Pancreas (tissue), 10 donors: ENCODE data around the gene PPP2R2D. TPM values are rescaled to one million over a fixed set of nuclear protein-coding genes. Genes with fewer than 3 reads are reported as not detected.

Experiments used
- ATAC-seq, 4 donors: fragments of 200-7000 bp; cut with Tn5 transposase; one replicate each; pipeline versions ENCODE4 v1.8.0 to v1.9.1; 2020; ENCODE audit warnings: mild to moderate bottlenecking in 4 of 4, moderate library complexity in 4 of 4
- DNase-seq, 6 donors: peaks; one replicate each; pipeline ENCODE4 v3.0.0-alpha.2; 2020
- FAIRE-seq: peaks from 2 replicates; lab custom pipeline; 2012; peaks lifted over from hg19 to GRCh38; lab: Jason Lieb, UNC
- H3K27ac ChIP-seq, 4 donors: fragments of 200-600 bp; sonication (generic); 1 replicate in 3 of 4; 2 replicates in 1 of 4; pipeline versions ENCODE4 v1.5.0 to v1.8.0; 2020
- H3K27me3 ChIP-seq, 4 donors: fragments of 200-600 bp; one replicate each; pipeline ENCODE4 v1.8.0; 2021
- H3K36me3 ChIP-seq, 3 donors: fragments of 200-600 bp; sonication (generic) in 1 of 3; one replicate each; pipeline versions ENCODE4 v1.5.0 to v1.8.0; 2020 to 2021
- H3K4me1 ChIP-seq, 3 donors: fragments of 200-600 bp; one replicate each; pipeline ENCODE4 v1.8.0; 2021
- H3K4me3 ChIP-seq, 4 donors: fragments of 200-600 bp; sonication (generic) in 2 of 4; one replicate each; pipeline versions ENCODE4 v1.5.0 to v1.8.0; 2020 to 2021
- H3K9me3 ChIP-seq, 4 donors: fragments of 200-600 bp; one replicate each; pipeline ENCODE4 v1.8.0; 2021
- WGBS, 2 donors: extraction: QIAGEN DNeasy Blood & Tissue Kit; methylation state at CpG; one replicate each; pipeline ENCODE4 v1.1.7; 2013; 5-methylcytosine and 5-hydroxymethylcytosine counted together
- intact Hi-C, 3 donors: fragments of 100-400 bp; cut with DNase I; formaldehyde crosslinking; loops; one replicate each; pipeline versions ENCODE4 v1.11.1 to v1.14.2; 2022
- polyA plus RNA-seq, 2 donors: library from polyadenylated mRNA; stranded (reverse); fragments of 200-250 nt; gene quantifications; one replicate each; pipeline ENCODE4 v1.2.3, GENCODE V29; 2013
- total RNA-seq, 6 donors: library from RNA; stranded (reverse); fragmentation: NEBNext Ultra II Directional in 4 of 6; extraction: Animal tissue kit (Norgen Biotek cat#: 25700) in 4 of 6; gene quantifications; one replicate each; pipeline versions ENCODE4 v1.2.1 to v1.2.4, GENCODE V29; 2021 to 2023
- TF ChIP-seq, protein P1 (sequence below), 4 donors: fragments of 200-600 bp; sonication (generic) in 3 of 4; IDR thresholded peaks; one replicate each; pipeline versions ENCODE4 v1.5.0 to v1.8.0; 2021; ENCODE audit warnings: antibody characterized with exemption in 4 of 4
- donor health status: healthy with polysubstance abuse.
- donor health status: DM: no; HTN: no; CAD: no; lungs with moderate emphysema.
- donor health status: DM: no; HTN: no; CAD: no.
- donor health status: control.
- donor health status: control.
- donor health status: Bipolar disorder and iron deficiency.
- donor health status: DM: yes; HTN: yes; CAD: no.
- donor health status: DM: no; HTN: no; CAD: no.
- donor health status: DM: no; HTN: no; CAD: no.
- donor health status: DM: yes; HTN: yes; CAD: no.

PPP2R2D gene
- total and polyA plus RNA-seq, 8 donors, result 25.5 to 87.7 (median 35.3) TPM

DNA sequence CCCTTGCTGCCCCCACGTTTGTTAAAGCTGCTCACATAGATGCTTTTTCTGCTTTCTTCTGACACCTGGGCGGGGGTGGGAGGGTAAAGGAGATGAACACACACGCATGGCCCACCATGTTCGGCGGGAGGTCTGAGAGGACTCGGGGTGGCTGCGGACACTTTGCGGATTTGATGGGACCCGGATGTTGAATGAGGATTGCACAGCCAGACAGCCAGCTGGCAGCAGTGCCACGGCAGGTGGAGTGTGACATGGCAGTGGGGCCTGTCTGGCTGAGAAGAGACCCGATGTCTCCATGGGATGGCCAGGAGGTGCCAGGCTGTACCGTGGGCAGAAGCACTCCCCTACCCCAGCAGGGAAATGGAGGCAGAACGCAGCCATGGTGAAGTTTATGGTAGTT is 31.2 kb downstream of the PPP2R2D start:
- FAIRE-seq, result no peak
- H3K27ac ChIP-seq, result no peak overlapping the region
- TF ChIP-seq, protein P1, sequence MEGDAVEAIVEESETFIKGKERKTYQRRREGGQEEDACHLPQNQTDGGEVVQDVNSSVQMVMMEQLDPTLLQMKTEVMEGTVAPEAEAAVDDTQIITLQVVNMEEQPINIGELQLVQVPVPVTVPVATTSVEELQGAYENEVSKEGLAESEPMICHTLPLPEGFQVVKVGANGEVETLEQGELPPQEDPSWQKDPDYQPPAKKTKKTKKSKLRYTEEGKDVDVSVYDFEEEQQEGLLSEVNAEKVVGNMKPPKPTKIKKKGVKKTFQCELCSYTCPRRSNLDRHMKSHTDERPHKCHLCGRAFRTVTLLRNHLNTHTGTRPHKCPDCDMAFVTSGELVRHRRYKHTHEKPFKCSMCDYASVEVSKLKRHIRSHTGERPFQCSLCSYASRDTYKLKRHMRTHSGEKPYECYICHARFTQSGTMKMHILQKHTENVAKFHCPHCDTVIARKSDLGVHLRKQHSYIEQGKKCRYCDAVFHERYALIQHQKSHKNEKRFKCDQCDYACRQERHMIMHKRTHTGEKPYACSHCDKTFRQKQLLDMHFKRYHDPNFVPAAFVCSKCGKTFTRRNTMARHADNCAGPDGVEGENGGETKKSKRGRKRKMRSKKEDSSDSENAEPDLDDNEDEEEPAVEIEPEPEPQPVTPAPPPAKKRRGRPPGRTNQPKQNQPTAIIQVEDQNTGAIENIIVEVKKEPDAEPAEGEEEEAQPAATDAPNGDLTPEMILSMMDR (IDR thresholded peaks at IDR 0.05), result no peak

DNA sequence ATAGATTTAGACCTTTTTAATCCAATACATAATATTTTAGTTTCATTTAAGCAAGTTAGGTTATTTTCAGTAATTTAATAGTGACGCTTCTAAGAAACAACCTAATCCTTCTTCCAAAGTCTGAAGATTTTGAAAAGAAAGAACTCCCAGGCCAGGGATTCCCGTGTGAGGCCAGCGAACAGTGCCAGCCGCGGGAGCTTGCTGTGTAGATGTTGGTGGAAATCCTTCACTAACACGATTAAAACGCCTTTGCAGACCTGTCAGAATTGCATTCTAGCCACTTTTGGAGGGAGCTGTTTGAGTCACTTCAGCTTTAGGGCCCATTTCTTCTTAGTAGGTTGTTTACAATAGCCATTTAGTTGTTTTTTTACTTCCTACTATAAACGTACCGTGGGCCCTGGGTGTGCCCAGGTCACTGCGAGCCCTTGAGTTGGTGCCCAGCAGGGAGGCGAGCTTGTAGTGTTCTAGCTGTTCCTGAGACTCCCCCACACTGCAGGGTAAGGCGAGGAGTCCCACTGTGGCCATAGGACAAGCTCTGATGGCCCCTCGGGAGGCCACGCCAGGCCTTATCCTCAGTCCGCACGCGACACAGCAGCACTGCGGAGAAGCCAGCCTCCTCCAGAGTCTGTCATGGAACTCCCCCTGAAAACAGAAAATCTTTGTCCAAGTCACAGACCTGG is 32.3 kb downstream of the PPP2R2D start:
- DNase-seq, result peak in 2 of 6 donors; percentile 30 to 46
- no peak for FAIRE-seq
- TF ChIP-seq, protein P1 (IDR thresholded peaks at IDR 0.05), result no peak
- Histone ChIP-seq H3K36me3 (peaks cover 0 to 40% (median 2%) of the 10 kb centered on the region in 3 donors), H3K9me3 (no peaks in the 10 kb centered on the region), H3K4me3 (no peak overlapping the region), H3K27me3 (no peaks in the 10 kb centered on the region), H3K27ac (no peak overlapping the region), H3K4me1 (peaks cover 4 to 22% (median 8%) of the 10 kb centered on the region in 3 donors)
- peak in 1 of 4 donors; percentile 4 for ATAC-seq
- intact Hi-C loops, result no loop called here
- 89 to 91% methylated on average over 18 of the region's 18 CpGs for WGBS, 2 donors

More for the DNA sequence above, 31.2 kb downstream of the PPP2R2D start:
- H3K27me3 ChIP-seq, result no peaks in the 10 kb centered on the region
- peak in 2 of 6 donors; percentile 35 for DNase-seq
- 87 to 89% methylated on average over 13 of the region's 13 CpGs for WGBS, 2 donors
- H3K9me3 ChIP-seq, result no peaks in the 10 kb centered on the region
- H3K4me1 ChIP-seq, result peaks cover 4 to 22% (median 12%) of the 10 kb centered on the region in 3 donors
- no peak overlapping the region for H3K4me3 ChIP-seq
- ATAC-seq, result no peak
- H3K36me3 ChIP-seq, result peaks cover 0 to 28% (median 0%) of the 10 kb centered on the region in 3 donors
- intact Hi-C loops, result no loop called here

DNA sequence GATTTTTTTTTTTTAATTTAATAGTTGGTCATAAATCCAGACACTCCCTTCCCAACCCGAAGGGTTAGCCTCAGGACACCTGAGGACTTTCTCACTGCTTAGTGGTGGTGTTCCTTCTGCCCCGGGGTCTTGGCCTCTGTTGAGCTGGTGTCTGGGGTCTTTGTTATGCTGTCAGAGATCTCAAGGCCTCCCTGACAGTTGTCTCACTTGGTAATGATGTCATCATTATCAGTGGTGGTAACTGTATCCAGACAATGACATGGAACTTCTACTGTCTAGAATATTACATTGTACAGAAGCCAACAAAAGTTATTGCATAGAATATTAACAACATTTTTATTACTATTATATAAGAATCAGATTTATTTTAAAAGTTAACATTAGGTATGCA is 32.9 kb downstream of the PPP2R2D start:
- no peak for FAIRE-seq
- peaks cover 4 to 21% (median 6%) of the 10 kb centered on the region in 3 donors for H3K4me1 ChIP-seq
- WGBS, 2 donors, result 65 to 73% methylated on average over 2 of the region's 2 CpGs

DNA sequence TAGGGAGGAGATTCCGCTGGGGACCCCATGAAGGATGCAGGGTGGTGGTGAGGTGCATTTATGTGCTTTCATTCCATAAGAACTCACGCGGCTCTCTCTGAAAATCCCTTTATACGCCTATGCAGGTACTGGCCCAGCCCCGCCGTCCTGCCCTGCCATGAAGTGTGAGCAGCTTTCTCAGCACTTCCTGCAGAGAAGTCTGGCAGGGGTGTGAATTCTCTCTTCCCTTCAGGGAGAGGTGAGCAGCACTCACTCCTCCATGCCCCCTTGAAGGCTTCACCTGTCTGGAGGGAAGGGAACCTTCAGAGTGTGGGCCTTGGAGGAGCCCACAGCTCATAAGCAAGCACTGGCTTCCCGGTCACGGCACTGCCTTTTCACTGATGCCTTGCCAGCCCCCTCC is 34.0 kb downstream of the PPP2R2D start:
- intact Hi-C loops, result no loop called here
- no peaks in the 10 kb centered on the region for H3K27me3 ChIP-seq
- H3K27ac ChIP-seq, result no peak overlapping the region
- TF ChIP-seq, protein P1 (IDR thresholded peaks at IDR 0.05), result no peak
- peak in 1 of 4 donors; percentile 9 for ATAC-seq
- H3K9me3 ChIP-seq, result no peaks in the 10 kb centered on the region
- WGBS, 2 donors, result 79 to 81% methylated on average over 8 of the region's 8 CpGs
- FAIRE-seq, result no peak
- peaks cover 0 to 51% (median 11%) of the 10 kb centered on the region in 3 donors for H3K36me3 ChIP-seq
- peaks cover 4 to 18% (median 6%) of the 10 kb centered on the region in 3 donors for H3K4me1 ChIP-seq
- DNase-seq, result peak in 3 of 6 donors; percentile 30 to 46 (median 32)
- no peak overlapping the region for H3K4me3 ChIP-seq

More for the DNA sequence above, 32.9 kb downstream of the PPP2R2D start:
- intact Hi-C loops, result no loop called here
- H3K27me3 ChIP-seq, result no peaks in the 10 kb centered on the region
- peaks cover 0 to 45% (median 8%) of the 10 kb centered on the region in 3 donors for H3K36me3 ChIP-seq
- TF ChIP-seq, protein P1 (IDR thresholded peaks at IDR 0.05), result no peak
- H3K27ac ChIP-seq, result no peak overlapping the region
- no peak for ATAC-seq
- peak in 1 of 6 donors; percentile 6 for DNase-seq
- H3K9me3 ChIP-seq, result no peaks in the 10 kb centered on the region
- no peak overlapping the region for H3K4me3 ChIP-seq

DNA sequence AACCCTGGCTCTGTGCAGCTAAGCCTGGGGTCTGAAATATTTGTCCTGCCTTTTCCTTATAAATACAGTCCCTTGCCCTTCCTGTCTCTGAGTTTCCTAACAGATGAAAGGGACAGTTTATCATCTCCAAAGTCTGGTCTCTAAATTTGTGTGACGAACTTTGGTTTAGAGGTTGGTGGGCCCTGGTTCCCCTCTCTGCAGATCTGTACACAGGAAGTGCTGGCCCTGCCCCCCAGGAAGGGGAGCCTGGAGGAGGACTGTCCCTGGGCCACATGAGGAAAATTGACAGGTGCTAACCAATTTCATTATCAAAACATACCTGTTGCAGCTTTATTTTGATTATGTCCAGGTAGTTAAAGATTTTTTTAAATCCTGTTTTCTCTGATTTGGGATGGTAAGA is 34.5 kb downstream of the PPP2R2D start:
- DNase-seq (peak in 2 of 6 donors; percentile 5 to 15), FAIRE-seq (no peak), ATAC-seq (no peak)
- H3K27me3 ChIP-seq, result no peaks in the 10 kb centered on the region
- no peak overlapping the region for H3K27ac ChIP-seq
- H3K36me3 ChIP-seq, result peaks cover 0 to 56% (median 11%) of the 10 kb centered on the region in 3 donors
- H3K4me3 ChIP-seq, result no peak overlapping the region
- intact Hi-C loops, result no loop called here
- no peaks in the 10 kb centered on the region for H3K9me3 ChIP-seq
- TF ChIP-seq, protein P1 (IDR thresholded peaks at IDR 0.05), result no peak
- peaks cover under 1 to 15% (median 6%) of the 10 kb centered on the region in 3 donors for H3K4me1 ChIP-seq
- 46 to 54% methylated on average over 1 of the region's 1 CpG for WGBS, 2 donors
